ENCODE measurements around the gene INHBB. TPM values are rescaled to one million over a fixed set of nuclear protein-coding genes. Genes with fewer than 3 reads are reported as not detected.

Gene INHBB
- total RNA-seq = 10 to 100 TPM in 3 of 4 donors, 1 to 10 TPM in 1; 3.1 to 23.8 (median 13.7) TPM

DNA sequence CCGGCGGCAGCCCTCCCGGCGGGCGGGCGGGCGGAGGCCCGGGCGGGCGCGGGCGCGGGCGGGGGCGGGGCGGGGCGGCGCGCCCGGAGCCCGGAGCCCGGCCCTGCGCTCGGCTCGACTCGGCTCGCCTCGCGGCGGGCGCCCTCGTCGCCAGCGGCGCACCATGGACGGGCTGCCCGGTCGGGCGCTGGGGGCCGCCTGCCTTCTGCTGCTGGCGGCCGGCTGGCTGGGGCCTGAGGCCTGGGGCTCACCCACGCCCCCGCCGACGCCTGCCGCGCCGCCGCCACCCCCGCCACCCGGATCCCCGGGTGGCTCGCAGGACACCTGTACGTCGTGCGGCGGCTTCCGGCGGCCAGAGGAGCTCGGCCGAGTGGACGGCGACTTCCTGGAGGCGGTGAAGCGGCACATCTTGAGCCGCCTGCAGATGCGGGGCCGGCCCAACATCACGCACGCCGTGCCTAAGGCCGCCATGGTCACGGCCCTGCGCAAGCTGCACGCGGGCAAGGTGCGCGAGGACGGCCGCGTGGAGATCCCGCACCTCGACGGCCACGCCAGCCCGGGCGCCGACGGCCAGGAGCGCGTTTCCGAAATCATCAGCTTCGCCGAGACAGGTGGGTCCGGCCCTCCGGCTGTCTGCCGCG lies at the start of gene INHBB:
INHBB (plus strand) TSS at position 111 of the 641 bp plus-strand sequence; CDS start at position 164, 53 bp downstream.
- intact Hi-C loops (cut with DNase I; ENCODE audit: low total_unique reads) (loop anchor here (5.0 kb wide), 1 partner anchor 1006 kb away; no protein-coding TSS in a partner anchor), in situ Hi-C loops (cut with MboI; ENCODE audit: low sequenced_read_pairs in 4 of 4) (loop anchor here (10.0 to 25.0 kb wide), 4 partner anchors 91 to 741 kb away; no protein-coding TSS in a partner anchor)
- H3K27me3 ChIP-seq = peaks cover 23 to 39% (median 38%) of the 10 kb centered on the region in 3 donors

GRCh38 chr2:120298173-120298835 lies 47.6 kb upstream of the INHBB start:
- no peak for ATAC-seq
- TF ChIP-seq POLR2A (IDR thresholded peaks at IDR 0.05) = no peak
- TF ChIP-seq, protein P1, sequence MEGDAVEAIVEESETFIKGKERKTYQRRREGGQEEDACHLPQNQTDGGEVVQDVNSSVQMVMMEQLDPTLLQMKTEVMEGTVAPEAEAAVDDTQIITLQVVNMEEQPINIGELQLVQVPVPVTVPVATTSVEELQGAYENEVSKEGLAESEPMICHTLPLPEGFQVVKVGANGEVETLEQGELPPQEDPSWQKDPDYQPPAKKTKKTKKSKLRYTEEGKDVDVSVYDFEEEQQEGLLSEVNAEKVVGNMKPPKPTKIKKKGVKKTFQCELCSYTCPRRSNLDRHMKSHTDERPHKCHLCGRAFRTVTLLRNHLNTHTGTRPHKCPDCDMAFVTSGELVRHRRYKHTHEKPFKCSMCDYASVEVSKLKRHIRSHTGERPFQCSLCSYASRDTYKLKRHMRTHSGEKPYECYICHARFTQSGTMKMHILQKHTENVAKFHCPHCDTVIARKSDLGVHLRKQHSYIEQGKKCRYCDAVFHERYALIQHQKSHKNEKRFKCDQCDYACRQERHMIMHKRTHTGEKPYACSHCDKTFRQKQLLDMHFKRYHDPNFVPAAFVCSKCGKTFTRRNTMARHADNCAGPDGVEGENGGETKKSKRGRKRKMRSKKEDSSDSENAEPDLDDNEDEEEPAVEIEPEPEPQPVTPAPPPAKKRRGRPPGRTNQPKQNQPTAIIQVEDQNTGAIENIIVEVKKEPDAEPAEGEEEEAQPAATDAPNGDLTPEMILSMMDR (IDR thresholded peaks at IDR 0.05 in 4 of 5, conservative IDR thresholded peaks at IDR 0.05 in 1 of 5) = no peak
- H3K4me3 ChIP-seq = no peak overlapping the region
- in situ Hi-C loops (cut with MboI; ENCODE audit: low sequenced_read_pairs in 4 of 4) = no loop called here
- no peaks in the 10 kb centered on the region for H3K27me3 ChIP-seq
- H3K4me1 ChIP-seq = no peaks in the 10 kb centered on the region
- no peaks in the 10 kb centered on the region for H3K9me3 ChIP-seq
- peaks cover 0 to 26% of the 10 kb centered on the region in 2 donors for H3K36me3 ChIP-seq
- DNase-seq = no peak
- no peak overlapping the region for H3K27ac ChIP-seq
- intact Hi-C loops (cut with DNase I; ENCODE audit: low total_unique reads) = no loop called here

More for the DNA sequence above, at the start of gene INHBB:
- DNase-seq (no peak), ATAC-seq (peak; percentile 17 to 26)
- Histone ChIP-seq H3K4me3 (peak within 1 kb of the TSS; percentile 58 to 77 (median 69)), H3K4me1 (peaks cover 17 to 25% of the 10 kb centered on the region in 2 donors), H3K36me3 (peaks cover 0 to 5% of the 10 kb centered on the region in 2 donors), H3K9me3 (no peaks in the 10 kb centered on the region), H3K27ac (peak within 1 kb of the TSS; percentile 52 to 79 (median 60))
- TF ChIP-seq POLR2A (IDR thresholded peaks at IDR 0.05) = no peak
- TF ChIP-seq, protein P1 (IDR thresholded peaks at IDR 0.05 in 4 of 5, conservative IDR thresholded peaks at IDR 0.05 in 1 of 5) = no peak

DNA sequence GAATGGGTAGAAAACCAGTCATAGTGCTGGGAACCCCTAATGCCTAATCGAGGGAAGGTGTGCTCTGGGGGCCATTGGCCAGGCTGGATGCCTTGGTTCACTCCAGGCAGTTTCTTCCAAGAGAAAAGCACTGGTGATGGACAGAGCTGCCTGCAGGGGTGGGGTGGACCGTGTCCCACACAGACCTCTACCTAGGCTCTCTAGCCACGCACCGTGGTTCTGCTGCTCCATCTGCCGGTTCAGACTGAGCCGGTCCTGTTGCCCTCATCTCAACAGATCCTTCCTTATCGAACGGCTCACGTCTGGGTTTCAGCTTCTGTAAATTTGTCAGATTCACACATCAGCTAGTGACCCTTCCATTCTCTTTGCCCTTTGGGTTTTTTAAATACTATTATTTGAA lies 46.9 kb upstream of the INHBB start:
- H3K36me3 ChIP-seq = peaks cover 0 to 19% of the 10 kb centered on the region in 2 donors
- ATAC-seq (no peak), DNase-seq (no peak)
- H3K4me1 ChIP-seq = no peaks in the 10 kb centered on the region
- H3K4me3 ChIP-seq = no peak overlapping the region
- no peaks in the 10 kb centered on the region for H3K9me3 ChIP-seq
- intact Hi-C loops (cut with DNase I; ENCODE audit: low total_unique reads) (no loop called here), in situ Hi-C loops (cut with MboI; ENCODE audit: low sequenced_read_pairs in 4 of 4) (no loop called here)
- H3K27ac ChIP-seq = no peak overlapping the region
- TF ChIP-seq POLR2A (IDR thresholded peaks at IDR 0.05) = no peak
- TF ChIP-seq, protein P1 (IDR thresholded peaks at IDR 0.05 in 4 of 5, conservative IDR thresholded peaks at IDR 0.05 in 1 of 5) = no peak
- no peaks in the 10 kb centered on the region for H3K27me3 ChIP-seq

DNA sequence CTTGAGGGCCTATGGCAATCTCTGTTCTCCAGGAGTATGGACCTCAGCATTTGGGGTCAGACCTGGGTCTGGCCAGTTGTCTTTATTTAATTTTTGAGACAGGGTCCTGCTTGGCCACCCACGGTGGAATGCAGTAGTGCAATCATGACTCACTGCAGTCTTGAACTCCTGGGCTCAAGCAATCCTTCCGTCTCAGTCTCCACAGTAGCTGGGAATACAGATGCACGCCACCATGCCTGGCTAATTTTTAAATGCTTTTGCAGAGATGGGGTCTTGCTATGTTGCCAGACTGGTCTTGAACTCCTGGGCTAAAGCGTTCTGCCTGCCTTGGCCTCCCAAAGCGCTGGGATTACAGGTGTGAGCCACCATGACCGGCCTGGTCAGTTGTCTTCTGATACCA lies 46.4 kb upstream of the INHBB start:
- H3K27me3 ChIP-seq = no peaks in the 10 kb centered on the region
- no peak overlapping the region for H3K27ac ChIP-seq
- no peak for TF ChIP-seq POLR2A (IDR thresholded peaks at IDR 0.05)
- TF ChIP-seq, protein P1 (IDR thresholded peaks at IDR 0.05 in 4 of 5, conservative IDR thresholded peaks at IDR 0.05 in 1 of 5) = no peak
- H3K4me3 ChIP-seq = no peak overlapping the region
- H3K9me3 ChIP-seq = no peaks in the 10 kb centered on the region
- H3K4me1 ChIP-seq = no peaks in the 10 kb centered on the region
- DNase-seq (no peak), ATAC-seq (no peak)
- in situ Hi-C loops (cut with MboI; ENCODE audit: low sequenced_read_pairs in 4 of 4) = no loop called here
- intact Hi-C loops (cut with DNase I; ENCODE audit: low total_unique reads) = no loop called here
- H3K36me3 ChIP-seq = peaks cover 0 to 14% of the 10 kb centered on the region in 2 donors

Data from gastrocnemius medialis (tissue), 4 donors.